Measurements from ENCODE around the gene GPR132. TPM values are rescaled to one million over a fixed set of nuclear protein-coding genes. Genes with fewer than 3 reads are reported as not detected.
"Not testable (repeated sequence)": the region's sequence is repeated elsewhere in the genome, so short reads cannot be mapped to it uniquely, and the experiment has no call there.

Gene GPR132
- total RNA-seq, 1 experiment from 2014 or later = not detected

- intact Hi-C loops (cut with micrococcal nuclease; ENCODE audit: unreplicated experiment) = no loop called here
- Histone ChIP-seq H3K27me3 (replicated peaks; ENCODE audit: control insufficient read depth, insufficient read depth, low read length) (no peaks in the 10 kb centered on the region), H3K36me3 (ENCODE audit: control insufficient read depth, insufficient read depth, low read length) (no peaks in the 10 kb centered on the region), H3K9me3 (no peaks in the 10 kb centered on the region), H3K4me3 (ENCODE audit: low read depth, low read length) (no peak overlapping the region), H3K4me1 (peaks cover 17% of the 10 kb centered on the region)
- ChIA-PET CTCF (interaction anchor here (0.5 kb wide), 1 partner anchor 313 kb away, joined by 9 read pairs; the partner anchor contains the start of gene SIVA1), POLR2A (no interaction called here)
- no peaks in the 10 kb centered on the region for H3K27me3 Mint-ChIP-seq (ENCODE audit: insufficient read depth, unreplicated experiment)
- BruUV-seq (replicated peaks) = no TSS peak
- H3K36me3 Mint-ChIP-seq (ENCODE audit: insufficient read depth, unreplicated experiment) = no peaks in the 10 kb centered on the region
- DNase-seq = no peak
- peaks cover 8% of the 10 kb centered on the region for H3K4me1 Mint-ChIP-seq (ENCODE audit: low read depth, unreplicated experiment)
- H3K9me3 Mint-ChIP-seq (ENCODE audit: unreplicated experiment) = no peaks in the 10 kb centered on the region
- no peak overlapping the region for H3K4me3 Mint-ChIP-seq (ENCODE audit: unreplicated experiment)
- no peak for TF ChIP-seq CTCF (IDR thresholded peaks at IDR 0.05; ENCODE audit: insufficient read depth in 1 of 2, low read depth in 1 of 2, low read length in 1 of 2, severe bottlenecking in 1 of 2, unreplicated experiment in 1 of 2)
- H3K27ac Mint-ChIP-seq (ENCODE audit: unreplicated experiment) = no peak overlapping the region
These were observed 1.2 kb upstream of the GPR132 start for GRCh38 chr14:105066240-105067071.

GRCh38 chr14:105064721-105065143 lies 498 bp downstream of the GPR132 start:
- Histone ChIP-seq H3K4me3 (ENCODE audit: low read depth, low read length) (no peak overlapping the region), H3K4me1 (peaks cover 17% of the 10 kb centered on the region), H3K36me3 (ENCODE audit: control insufficient read depth, insufficient read depth, low read length) (no peaks in the 10 kb centered on the region), H3K27me3 (replicated peaks; ENCODE audit: control insufficient read depth, insufficient read depth, low read length) (no peaks in the 10 kb centered on the region), H3K9me3 (no peaks in the 10 kb centered on the region)
- Mint-ChIP-seq H3K9me3 (ENCODE audit: unreplicated experiment) (no peaks in the 10 kb centered on the region), H3K27me3 (ENCODE audit: insufficient read depth, unreplicated experiment) (no peaks in the 10 kb centered on the region), H3K4me3 (ENCODE audit: unreplicated experiment) (peak overlapping the region; percentile 17), H3K36me3 (ENCODE audit: insufficient read depth, unreplicated experiment) (no peaks in the 10 kb centered on the region), H3K4me1 (ENCODE audit: low read depth, unreplicated experiment) (peaks cover 9% of the 10 kb centered on the region), H3K27ac (ENCODE audit: unreplicated experiment) (peak overlapping the region; percentile 56)
- TF ChIP-seq CTCF (IDR thresholded peaks at IDR 0.05; ENCODE audit: insufficient read depth in 1 of 2, low read depth in 1 of 2, low read length in 1 of 2, severe bottlenecking in 1 of 2, unreplicated experiment in 1 of 2) = no peak
- ChIA-PET CTCF (no interaction called here), POLR2A (no interaction called here)
- intact Hi-C loops (cut with micrococcal nuclease; ENCODE audit: unreplicated experiment) = no loop called here
- no TSS peak for BruUV-seq (replicated peaks)
- DNase-seq = peak; percentile 52 to 69

DNA sequence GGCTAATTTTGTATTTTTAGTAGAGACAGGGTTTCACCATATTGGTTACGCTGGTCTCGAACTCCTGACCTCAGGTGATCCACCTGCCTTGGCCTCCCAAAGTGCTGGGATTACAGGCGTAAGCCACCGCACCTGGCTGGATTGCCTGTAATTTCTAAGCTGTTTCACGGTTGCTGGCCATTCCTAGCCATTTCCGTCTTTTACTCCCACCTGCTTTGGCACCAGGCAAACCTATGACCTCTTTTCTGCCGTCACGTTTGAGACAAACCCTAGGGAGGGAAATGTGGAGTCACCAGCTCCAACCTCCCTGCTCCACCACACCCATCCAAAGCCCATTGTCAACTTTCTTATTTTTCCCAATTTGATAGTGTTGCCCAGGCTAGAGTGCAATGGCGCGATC lies 1.2 kb downstream of the GPR132 start:
- Mint-ChIP-seq H3K4me1 (ENCODE audit: low read depth, unreplicated experiment) (peaks cover 14% of the 10 kb centered on the region), H3K36me3 (ENCODE audit: insufficient read depth, unreplicated experiment) (no peaks in the 10 kb centered on the region), H3K9me3 (ENCODE audit: unreplicated experiment) (no peaks in the 10 kb centered on the region), H3K27ac (ENCODE audit: unreplicated experiment) (peak overlapping the region; percentile 56), H3K27me3 (ENCODE audit: insufficient read depth, unreplicated experiment) (no peaks in the 10 kb centered on the region), H3K4me3 (ENCODE audit: unreplicated experiment) (no peak overlapping the region)
- no peak for TF ChIP-seq CTCF (IDR thresholded peaks at IDR 0.05; ENCODE audit: insufficient read depth in 1 of 2, low read depth in 1 of 2, low read length in 1 of 2, severe bottlenecking in 1 of 2, unreplicated experiment in 1 of 2)
- H3K4me3 ChIP-seq (ENCODE audit: low read depth, low read length) = no peak overlapping the region
- peaks cover 17% of the 10 kb centered on the region for H3K4me1 ChIP-seq
- no peaks in the 10 kb centered on the region for H3K9me3 ChIP-seq
- H3K36me3 ChIP-seq (ENCODE audit: control insufficient read depth, insufficient read depth, low read length) = no peaks in the 10 kb centered on the region
- POLR2A ChIA-PET = no interaction called here
- no peaks in the 10 kb centered on the region for H3K27me3 ChIP-seq (replicated peaks; ENCODE audit: control insufficient read depth, insufficient read depth, low read length)
- no TSS peak for BruUV-seq (replicated peaks)
- CTCF ChIA-PET = no interaction called here
- DNase-seq = no peak
- intact Hi-C loops (cut with micrococcal nuclease; ENCODE audit: unreplicated experiment) = no loop called here

GRCh38 chr14:105063506-105063905 lies 1.7 kb downstream of the GPR132 start:
- H3K36me3 Mint-ChIP-seq (ENCODE audit: insufficient read depth, unreplicated experiment); H3K4me3 ChIP-seq (ENCODE audit: low read depth, low read length); H3K36me3 ChIP-seq (ENCODE audit: control insufficient read depth, insufficient read depth, low read length); H3K9me3 ChIP-seq; H3K4me3 Mint-ChIP-seq (ENCODE audit: unreplicated experiment); H3K9me3 Mint-ChIP-seq (ENCODE audit: unreplicated experiment); H3K27ac Mint-ChIP-seq (ENCODE audit: unreplicated experiment); H3K27me3 Mint-ChIP-seq (ENCODE audit: insufficient read depth, unreplicated experiment); POLR2A ChIA-PET; intact Hi-C loops (cut with micrococcal nuclease; ENCODE audit: unreplicated experiment); H3K27me3 ChIP-seq (replicated peaks; ENCODE audit: control insufficient read depth, insufficient read depth, low read length); DNase-seq; BruUV-seq (replicated peaks): not testable (repeated sequence)
- CTCF ChIA-PET = interaction anchor here (0.6 kb wide), 1 partner anchor 10 kb away, joined by 3 read pairs; no protein-coding TSS in a partner anchor
- peaks cover 17% of the 10 kb centered on the region for H3K4me1 ChIP-seq
- H3K4me1 Mint-ChIP-seq (ENCODE audit: low read depth, unreplicated experiment) = peaks cover 14% of the 10 kb centered on the region
